Midbrain (tissue), 1 donor: Measurements from ENCODE around the gene G6PC1.
"Not testable (repeated sequence)": the region's sequence is repeated elsewhere in the genome, so short reads cannot be mapped to it uniquely, and the experiment has no call there.

Experiments used
- DNase-seq: peaks from one replicate; lab custom pipeline; 2025; lab: John Stamatoyannopoulos, UW

The G6PC1 gene

GRCh38 chr17:42900460-42901331 is at the start of gene G6PC1:
Gene G6PC1, plus strand, starts transcription at chr17:42900799. Its CDS starts 78 bp downstream, at chr17:42900877.
- DNase-seq: no peak

- no peak for DNase-seq
Measured at GRCh38 chr17:42850954-42851353, 49.6 kb upstream of the G6PC1 start, which contains the start of gene AOC3. Gene AOC3, plus strand, starts transcription at chr17:42851199. Its CDS starts 145 bp downstream, at chr17:42851344.

- DNase-seq: not testable (repeated sequence)
Measured at GRCh38 chr17:42851371-42852240, 49.0 kb upstream of the G6PC1 start.

- no peak for DNase-seq
Measured at GRCh38 chr17:42852351-42852750, 48.2 kb upstream of the G6PC1 start.

GRCh38 chr17:42853004-42853403 is 47.6 kb upstream of the G6PC1 start:
- no peak for DNase-seq

- no peak for DNase-seq
Measured at GRCh38 chr17:42853597-42853967, 47.0 kb upstream of the G6PC1 start.

- DNase-seq: no peak
Measured at GRCh38 chr17:42853968-42854790, 46.4 kb upstream of the G6PC1 start.

- DNase-seq: no peak
Measured at GRCh38 chr17:42855048-42855596, 45.5 kb upstream of the G6PC1 start.

- not testable (repeated sequence) for DNase-seq
Measured at GRCh38 chr17:42856093-42856492, 44.5 kb upstream of the G6PC1 start.

GRCh38 chr17:42856516-42856915 is 44.1 kb upstream of the G6PC1 start:
- not testable (repeated sequence) for DNase-seq

- DNase-seq: no peak
Measured at GRCh38 chr17:42857389-42857788, 43.2 kb upstream of the G6PC1 start.

- no peak for DNase-seq
Measured at GRCh38 chr17:42865638-42866094, 34.9 kb upstream of the G6PC1 start.

- no peak for DNase-seq
Measured at GRCh38 chr17:42866216-42866615, 34.4 kb upstream of the G6PC1 start.

GRCh38 chr17:42866631-42867575 is 33.7 kb upstream of the G6PC1 start:
- no peak for DNase-seq

GRCh38 chr17:42867694-42868261 is 32.8 kb upstream of the G6PC1 start:
- not testable (repeated sequence) for DNase-seq

- DNase-seq: no peak
Measured at GRCh38 chr17:42868338-42868737, 32.3 kb upstream of the G6PC1 start.

- no peak for DNase-seq
Measured at GRCh38 chr17:42871647-42872046, 29.0 kb upstream of the G6PC1 start.

- DNase-seq: no peak
Measured at GRCh38 chr17:42872251-42872965, 28.2 kb upstream of the G6PC1 start.

- no peak for DNase-seq
Measured at GRCh38 chr17:42873315-42873714, 27.3 kb upstream of the G6PC1 start.
